NCI-H1417 treated with DMSO at 0.1 percent for 48 hours (cell line): Measurements from ENCODE around the gene STK24.

Experiments
- DNase-seq: peaks from one replicate; lab custom pipeline; 2025; lab: John Stamatoyannopoulos, UW

Gene STK24

DNA sequence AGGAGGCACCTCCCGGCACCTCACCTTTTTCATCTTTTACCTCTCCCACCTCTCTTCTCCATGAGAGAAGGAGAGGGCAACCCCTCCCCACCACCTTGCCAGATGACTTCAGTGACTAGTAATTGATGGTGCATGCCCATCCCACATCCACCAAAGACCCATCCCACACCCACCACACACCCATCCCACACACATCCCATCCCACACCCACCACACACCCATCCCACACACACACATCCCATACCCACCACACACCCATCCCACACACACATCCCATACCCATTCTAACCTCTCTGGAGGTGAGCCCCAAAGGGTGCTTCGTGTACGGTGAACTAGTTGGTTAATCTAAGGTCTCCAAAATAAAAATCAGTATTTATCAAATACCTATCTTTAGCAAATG lies 44.7 kb downstream of the STK24 start:
- DNase-seq: no peak

DNA sequence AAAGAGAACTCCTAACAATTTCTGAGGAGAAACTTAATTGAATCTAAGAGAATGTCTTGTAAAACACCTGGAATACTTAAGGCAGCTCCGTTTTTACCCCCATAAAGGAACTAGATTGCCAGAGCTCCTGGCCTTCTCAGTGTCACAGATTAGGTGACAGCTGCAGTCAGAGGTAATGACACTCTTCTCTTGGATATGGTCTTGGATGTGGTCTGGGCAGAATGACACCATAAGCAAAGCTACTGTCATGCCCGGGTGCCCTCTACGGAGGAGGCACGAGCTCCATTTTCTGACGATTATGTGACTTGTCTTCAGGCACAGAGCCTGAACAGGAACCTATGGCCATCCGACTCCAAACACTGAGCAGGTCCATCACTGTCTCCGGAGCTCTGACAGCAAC lies 46.7 kb downstream of the STK24 start:
- DNase-seq: no peak

DNA sequence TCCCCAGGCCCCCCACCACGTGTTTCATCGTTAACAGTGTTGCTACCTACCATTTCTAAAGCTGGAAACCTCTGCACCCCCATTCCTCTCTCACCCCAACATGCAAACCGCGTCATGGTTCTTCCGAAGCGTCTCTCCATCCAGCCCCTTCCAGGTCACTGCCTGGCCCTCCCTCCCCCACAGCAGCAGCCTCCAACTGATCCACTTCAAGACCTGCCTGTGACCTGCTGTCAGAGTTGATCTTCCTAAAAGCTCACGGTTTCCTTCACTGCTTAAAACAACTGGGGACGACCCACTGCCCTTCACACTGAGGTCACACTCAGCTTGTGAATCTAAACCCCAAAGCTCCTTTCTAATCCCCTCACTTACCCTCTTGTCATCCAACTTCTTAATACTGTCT lies 47.7 kb downstream of the STK24 start:
- DNase-seq: no peak

DNA sequence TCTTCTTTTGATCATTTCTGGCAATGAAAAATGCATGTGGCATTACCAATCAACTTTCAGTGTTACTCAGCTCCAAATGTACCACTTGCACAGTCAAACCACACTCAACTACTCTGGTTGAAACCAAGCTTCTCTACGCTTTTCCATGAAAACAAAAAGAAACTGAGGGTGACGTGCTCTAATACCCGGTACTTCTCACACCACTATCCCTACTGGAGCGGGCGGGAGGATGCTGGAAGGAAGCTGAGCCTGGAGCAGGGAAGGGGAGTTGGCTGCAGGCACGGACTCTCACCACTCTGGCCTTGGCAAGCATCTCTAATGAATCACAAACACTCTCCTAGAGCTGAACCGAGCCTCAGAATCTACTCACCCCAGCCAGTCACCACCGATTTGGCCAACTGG lies 48.2 kb downstream of the STK24 start:
- no peak for DNase-seq

DNA sequence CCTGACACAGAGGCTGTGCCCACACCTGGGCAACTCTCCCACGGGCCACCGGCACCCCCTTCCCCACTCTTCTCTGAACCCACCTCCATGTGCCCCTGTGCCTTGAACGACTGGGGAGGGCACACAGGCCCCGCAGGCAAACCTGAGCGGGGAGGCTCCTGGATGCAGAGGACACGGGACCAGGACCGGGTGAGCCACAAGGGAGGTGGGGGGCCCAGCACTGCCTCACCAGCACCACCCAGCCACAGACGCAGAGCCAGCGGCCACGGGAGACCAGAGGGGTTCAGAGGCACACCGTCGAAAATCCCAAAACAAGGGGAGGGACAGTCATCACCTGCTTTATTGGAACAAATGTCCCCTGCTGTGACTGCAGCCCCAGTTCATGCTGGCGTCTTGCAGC lies 49.4 kb downstream of the STK24 start:
- no peak for DNase-seq

DNA sequence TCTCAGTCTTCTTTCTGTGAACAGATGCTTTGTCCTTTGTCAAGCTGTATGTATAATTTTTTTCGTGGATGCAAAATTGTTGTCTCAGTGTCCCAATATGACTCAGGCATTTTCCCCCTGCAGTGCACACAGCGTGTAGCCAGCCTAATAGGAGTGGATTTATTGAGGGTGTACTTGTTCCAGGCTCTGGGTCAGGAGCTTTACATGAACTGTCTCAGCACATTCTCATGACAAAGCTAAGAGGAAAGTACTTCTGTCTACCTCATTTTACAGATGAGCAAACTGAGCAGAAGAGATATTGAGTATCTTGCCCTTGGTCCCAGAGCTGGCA lies 50.8 kb downstream of the STK24 start:
- no peak for DNase-seq

DNA sequence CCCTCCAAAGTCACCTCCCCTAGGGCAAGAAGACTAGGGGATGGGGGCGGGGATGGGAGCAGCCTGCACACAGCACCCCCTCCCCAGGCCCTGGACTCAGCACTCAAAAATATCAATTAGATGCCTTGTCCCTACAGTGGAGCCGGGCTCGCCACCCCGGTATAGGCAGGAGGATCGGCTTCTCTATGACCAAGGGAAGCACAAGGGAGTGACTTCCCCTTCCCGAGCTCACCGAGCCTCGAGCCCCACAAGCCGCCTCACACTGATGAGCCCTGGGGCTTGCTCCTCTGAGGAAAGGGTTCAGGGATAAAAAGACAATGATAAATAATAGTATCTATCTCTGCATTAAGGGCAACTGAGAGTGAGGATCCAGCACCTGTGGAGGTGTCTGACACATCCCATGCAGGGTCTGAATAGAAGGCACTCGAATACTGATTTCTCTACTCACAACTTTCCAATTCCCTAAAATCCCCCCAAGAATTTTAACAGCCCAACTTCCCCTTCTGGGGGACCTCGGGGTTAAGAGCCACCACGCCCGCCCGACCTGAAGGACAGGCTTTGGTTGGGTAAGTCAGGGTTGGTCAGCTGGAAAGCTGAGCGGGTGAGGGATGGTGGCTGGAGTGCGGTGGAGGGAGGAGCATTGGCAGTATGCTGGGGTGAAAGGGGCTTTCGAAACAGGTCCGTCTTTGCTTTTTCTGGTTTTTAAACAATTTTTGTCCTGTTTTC lies 51.3 kb downstream of the STK24 start:
- DNase-seq: no peak

DNA sequence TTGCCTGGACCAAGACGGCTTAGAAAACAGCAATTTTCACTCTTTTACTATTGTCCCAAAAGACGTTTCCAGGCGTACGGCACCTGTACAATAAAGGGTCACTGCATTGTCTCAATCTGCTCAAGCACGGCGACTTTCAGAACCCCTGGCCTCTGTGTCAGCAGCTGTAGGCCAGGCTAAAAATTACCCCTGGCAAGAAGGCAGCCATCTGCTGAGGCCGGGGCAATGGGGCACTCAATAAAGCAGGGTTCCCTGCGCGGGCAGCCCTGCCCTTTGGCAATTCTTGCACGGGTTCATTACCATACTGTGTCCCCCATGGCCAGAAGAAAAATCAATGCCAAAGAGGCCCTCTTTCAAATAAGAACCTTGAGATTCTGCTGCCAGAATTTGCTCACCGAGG lies 52.1 kb downstream of the STK24 start:
- no peak for DNase-seq

DNA sequence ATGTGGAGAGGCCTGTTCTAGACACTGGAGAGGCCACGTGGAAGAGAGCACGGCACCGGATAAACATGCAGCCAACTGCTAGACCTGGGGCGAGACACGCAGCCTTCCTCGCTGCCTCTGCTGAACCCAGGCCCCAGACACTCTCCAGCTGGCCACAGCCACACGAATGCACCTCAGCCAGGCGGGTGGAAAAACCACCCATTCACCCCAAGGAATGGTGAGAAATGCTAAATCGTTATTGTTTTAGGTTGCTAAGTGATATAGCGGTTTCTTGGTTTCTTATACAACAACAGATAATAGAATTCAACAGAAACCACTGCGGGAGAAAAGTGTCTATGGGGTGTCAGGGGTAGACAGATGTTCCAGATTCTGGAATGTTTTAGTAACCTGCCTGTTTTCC lies 52.5 kb downstream of the STK24 start:
- DNase-seq: no peak

DNA sequence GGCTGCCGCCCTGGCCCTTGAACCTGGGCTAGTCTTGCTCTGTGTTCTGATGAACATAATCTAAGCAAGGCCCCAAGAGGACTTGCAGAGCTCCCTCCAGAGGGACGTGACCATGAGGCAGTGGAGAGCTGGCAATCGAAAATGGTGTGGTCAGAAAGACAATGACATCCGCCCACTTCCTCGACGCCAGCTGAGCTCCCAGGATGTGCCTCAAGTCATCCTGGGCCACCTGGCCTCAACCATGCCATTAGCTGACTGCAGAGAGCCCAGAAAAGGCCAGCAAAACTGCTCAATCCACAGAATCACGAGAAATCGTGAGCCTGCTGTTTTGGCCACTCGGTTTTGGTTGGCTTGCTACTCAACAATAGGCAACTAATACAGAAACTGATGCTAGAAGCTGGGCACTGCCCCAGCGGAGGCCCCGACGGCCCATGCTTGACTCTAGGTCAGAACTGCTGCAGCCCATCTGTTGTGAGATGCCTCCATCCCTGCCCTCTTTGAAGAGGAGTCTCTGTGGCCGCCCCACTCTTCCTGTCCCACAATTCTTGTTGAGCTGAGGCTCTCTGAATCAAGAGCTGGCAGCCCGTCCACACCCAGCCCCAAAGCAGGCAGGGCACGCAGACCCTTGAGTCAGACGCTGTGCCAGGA lies 53.3 kb downstream of the STK24 start:
- no peak for DNase-seq

DNA sequence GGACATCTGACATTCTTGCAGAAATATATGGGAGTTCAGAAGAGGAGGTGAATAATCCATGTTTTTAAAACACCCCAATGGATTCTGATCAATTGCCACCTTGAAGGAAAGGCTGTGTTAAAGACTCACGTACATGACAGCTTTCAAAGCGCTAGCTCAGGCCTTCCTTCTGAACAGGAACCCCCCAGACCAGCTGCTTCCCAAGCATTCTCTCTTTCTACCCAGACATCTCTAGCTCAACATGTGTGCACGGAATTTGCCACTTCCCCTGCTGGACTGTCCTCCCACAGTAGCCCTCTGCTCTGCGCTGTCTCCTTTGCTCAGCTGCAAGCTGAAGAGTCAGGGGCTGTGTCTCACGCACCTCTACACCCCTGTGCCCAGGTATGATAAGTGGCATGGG lies 54.5 kb downstream of the STK24 start:
- DNase-seq: no peak

DNA sequence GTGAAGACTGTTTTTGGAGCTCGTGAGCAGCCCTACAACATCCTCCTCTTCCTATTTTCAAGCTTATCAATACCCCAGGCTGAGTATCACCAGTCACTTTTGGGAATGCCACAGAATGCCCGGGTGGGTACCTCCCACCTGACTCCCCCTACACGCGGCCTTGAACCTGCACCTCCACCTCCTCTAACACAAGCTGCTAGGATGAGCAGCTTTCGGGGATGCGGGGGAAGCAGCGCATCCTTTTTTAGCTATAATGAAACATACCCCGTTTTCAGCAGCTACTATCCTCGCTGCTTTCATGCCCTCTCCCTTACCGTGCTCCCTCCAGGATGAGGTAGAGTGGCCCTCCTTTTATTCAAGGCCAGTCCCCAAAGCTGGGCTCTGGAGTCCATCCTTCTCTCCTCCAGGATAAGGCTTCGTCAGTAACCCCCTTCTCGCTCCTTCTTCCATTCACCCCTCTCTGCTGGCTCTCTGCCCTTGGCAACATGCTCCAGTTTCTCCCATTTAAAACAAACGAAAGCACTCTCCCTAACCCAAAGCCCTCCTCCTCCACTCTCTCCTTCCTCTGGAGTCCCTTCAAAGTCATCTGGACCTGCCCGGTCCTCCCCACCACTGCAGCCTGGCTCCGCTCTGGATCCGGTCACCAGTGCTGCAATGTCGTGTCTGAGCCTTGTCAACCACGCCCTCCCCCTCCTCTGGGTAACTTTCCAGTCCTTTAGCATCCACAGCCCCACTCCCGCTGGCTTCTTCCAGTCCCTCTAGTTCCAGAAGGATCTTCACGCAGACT lies 55.3 kb downstream of the STK24 start:
- no peak for DNase-seq

DNA sequence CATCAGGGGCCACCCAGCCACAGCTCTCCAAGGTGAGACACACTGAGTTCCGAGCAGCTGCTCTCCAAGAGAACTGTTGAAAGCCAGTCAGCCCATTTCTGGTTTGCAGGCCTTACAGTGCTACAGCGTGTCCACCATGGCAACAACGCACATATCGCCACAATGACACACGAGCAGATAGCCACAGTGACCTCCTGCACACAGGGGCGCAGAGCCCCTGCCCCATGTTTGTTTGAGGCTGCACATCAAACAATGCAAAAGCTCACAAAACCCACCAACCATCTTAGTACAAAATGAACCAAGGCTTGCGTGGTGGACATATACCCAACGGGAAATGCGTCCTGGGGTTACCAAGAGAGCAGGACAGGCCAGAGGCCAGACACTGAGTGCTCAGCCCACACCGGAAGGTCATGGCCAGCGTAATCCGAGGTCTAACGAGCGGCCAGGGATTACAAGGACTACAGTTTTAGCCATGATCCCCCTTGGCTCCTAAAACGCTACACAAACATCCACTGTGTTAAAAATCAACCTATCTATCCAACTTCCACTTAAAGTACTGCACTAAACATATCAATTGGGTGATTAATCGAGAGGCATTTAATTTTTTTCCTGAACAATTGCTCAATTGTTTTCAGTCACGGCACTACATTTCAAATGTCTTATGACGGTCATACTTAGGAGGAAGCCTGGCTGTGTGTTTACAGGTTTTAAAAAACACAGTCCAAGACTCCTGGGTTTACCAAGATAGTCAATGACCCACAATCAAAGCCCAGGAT lies 56.0 kb downstream of the STK24 start:
- no peak for DNase-seq

DNA sequence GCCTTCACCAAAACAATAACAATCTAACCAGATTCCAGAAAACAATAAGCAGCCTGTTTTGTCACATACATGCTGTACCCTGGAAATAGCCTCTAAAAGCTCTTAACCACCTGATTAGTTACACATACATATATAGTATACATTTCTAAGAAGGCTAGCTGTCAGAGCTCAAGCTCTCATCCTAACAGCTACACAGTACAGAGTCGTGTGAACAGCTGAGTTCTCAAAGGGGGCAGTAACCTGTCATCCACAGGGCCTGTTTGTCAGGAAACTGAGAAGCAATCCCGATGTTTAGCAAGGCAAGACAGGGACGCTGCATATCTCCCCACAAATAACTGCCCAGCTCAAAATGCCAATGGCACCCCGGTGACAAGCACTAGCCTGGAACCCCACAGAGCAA lies 56.9 kb downstream of the STK24 start:
- no peak for DNase-seq

DNA sequence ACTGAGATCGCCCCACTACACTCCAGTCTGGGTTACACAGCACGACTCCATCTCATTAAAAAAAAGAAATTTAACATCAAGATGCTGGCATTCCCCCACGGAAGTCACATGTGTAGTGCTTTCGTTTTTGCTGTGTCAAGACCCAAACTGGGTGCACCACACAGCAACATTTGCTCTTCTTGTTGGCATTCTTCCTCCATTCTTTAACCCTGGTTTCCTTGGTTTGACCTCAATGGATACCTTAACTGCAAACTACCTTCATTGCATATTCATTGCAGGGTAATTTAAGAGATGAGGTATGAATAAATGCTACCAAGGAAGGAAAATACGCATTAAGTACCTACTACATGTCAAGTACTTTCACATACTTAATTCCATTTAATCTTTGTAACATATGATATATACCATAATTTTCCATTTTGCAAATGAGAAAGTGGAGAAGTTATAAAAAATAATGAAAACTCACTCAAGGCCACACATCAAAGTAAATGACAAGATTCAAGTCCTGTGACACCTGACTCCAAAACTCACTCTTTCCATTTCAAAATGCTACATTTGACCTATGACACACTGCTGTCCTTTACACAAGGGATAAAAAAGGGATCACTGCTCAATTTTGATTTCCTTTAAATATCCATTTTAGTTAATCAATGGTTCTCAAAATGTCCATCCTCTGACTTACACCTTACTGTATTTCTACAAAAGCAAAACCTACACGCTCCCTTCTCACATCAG lies 59.2 kb downstream of the STK24 start:
- no peak for DNase-seq

DNA sequence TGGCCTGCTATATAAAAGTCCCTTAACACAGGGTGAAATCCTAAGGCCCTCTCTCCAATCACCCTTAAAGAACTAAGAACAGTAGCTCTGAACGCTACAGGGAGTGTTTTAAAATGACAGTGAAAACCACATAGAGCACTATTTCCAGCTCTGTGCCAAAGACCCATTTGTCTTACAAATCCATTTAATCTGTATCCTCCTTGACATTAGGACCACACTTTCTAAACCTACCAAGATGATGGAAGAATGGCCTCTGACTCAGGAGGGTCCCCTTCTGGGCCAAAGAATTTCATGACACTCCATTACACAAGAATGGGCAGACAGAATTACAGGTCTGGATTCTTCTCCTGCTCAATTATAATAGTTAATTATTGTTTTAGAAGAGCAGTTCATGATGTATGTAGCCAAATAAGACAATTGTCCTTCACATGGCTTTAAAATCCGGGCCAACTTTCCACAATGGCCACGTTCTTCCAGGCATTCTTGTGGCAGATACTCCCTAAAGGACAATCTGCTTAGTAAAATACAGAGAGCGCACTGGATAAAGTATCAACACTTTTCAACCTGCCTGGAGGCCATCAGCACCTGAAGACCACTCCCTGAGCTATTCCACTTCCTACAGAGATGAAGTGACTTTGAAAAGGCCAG lies 61.0 kb downstream of the STK24 start:
- DNase-seq: no peak

DNA sequence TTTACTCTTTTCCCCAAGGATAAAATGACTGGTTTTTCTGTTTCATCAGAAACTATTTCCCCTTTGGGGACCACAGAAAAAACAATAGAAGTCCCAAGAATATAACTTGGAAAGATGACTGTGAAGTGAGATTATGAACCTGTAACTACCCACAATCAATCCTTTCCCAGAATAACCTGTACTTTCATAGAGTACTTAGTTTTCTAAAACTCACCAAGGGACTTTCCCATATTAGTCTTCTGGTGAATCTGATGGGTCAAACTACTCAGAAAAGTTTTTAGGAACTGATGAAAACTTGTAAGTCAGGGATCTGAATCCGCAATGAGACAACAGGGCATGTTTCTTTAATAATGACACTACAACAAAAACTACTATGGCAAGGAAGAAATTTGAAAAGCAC lies 62.6 kb downstream of the STK24 start:
- no peak for DNase-seq

DNA sequence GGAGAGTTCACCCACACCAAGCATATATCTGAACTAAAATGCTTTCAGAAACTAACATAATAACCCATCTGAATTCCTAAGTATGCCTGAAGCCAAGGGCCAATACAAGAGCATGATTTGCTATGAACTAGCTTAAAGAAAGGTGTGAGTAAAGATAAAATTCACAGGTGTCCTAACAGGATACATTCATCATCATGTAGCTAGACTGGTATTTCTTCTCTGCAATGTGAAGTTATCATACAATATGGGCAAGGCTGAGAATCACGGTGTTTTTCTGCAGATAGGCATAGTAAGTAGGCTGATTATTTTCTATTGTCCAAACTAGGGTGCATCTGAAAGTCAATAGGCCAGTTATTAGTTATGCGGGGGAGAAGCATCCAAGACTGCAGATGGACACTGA lies 63.1 kb downstream of the STK24 start:
- DNase-seq: no peak

DNA sequence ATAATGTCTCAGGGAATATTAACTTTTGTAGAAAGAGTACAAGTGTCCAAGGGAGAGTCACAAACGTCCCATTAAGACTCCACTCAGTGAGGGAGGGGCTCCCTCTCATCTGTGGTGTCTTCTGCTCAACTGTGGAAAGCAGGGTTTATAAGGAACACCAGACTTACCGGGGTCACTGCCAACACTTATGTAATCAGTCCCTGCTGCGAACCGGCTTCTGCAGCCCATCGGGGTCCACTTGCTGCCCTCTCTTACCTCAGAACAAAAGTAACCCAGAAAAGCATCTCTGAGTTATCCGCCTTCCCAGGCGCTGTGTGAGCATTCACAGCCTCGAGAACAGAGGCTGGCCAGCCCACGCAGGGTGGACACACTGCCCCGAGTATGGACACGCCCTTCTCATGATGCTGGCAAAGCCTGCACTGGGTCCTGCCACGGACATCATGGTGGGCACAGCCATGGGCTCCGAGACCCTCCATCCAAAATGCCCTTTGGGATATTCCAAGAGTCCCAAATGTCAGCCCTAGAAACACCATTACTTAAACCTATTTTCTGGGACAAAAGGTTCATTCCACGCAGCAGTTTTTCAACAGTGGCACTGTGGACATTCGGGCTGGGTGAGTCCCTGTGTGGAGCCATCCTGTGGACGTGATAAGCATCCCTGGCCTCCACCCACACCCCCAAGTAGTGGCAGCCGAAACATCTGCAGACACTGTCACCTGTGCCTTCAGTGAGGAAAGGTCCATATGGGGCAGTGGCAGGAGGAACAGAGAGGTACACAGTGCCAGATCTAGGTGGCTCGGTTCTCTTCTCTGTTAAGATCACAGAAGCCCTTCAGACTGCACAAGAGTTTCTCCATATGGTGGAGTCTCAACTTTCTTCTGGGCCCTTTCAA lies 63.9 kb downstream of the STK24 start:
- no peak for DNase-seq

DNA sequence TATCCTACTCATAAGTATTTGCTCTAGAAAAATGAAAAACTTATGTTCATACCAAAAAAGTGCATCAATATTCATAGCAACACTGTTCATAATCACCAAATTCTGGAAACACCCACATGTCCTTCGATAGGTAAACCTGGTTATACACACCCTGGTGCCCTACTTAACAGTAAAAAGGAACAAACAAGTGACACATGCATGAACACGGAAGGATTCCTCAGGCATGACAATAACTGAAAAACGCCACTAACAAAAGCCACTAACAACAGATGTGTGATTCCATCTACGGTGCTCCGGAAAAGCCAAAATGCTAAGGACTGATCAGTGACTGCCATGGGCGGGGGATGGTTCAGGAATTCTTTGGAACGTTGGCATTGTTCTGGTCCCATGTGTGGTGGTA lies 65.5 kb downstream of the STK24 start:
- DNase-seq: no peak

DNA sequence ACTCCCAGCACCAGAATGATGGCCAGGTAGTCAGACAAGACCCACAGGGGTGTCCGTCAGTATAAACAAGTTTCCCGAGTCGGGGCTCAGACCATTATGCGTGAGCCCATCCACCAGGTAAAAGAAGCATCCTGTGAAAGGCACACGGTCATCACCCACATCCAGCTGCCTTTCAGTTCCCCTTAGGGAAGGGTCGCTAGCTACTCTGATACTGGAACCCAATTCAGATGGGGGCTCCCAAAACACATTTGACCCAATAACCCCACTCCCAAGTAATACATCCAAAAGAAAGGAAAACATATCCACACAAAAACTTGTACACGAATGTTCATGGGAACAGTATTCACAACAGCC lies 66.8 kb downstream of the STK24 start:
- no peak for DNase-seq
